ENCODE measurements around the gene TUBB4B.
"Not testable (repeated sequence)": the region's sequence is repeated elsewhere in the genome, so short reads cannot be mapped to it uniquely, and the experiment has no call there.

The TUBB4B gene

GRCh38 chr9:137253717-137254623 is 12.9 kb downstream of the TUBB4B start:
- DNase-seq, result no peak

- DNase-seq, result peak; percentile 92
These were observed 13.7 kb downstream of the TUBB4B start, which contains the start of gene NELFB for GRCh38 chr9:137254624-137255447. NELFB (plus strand) TSS chr9:137255327.

DNA sequence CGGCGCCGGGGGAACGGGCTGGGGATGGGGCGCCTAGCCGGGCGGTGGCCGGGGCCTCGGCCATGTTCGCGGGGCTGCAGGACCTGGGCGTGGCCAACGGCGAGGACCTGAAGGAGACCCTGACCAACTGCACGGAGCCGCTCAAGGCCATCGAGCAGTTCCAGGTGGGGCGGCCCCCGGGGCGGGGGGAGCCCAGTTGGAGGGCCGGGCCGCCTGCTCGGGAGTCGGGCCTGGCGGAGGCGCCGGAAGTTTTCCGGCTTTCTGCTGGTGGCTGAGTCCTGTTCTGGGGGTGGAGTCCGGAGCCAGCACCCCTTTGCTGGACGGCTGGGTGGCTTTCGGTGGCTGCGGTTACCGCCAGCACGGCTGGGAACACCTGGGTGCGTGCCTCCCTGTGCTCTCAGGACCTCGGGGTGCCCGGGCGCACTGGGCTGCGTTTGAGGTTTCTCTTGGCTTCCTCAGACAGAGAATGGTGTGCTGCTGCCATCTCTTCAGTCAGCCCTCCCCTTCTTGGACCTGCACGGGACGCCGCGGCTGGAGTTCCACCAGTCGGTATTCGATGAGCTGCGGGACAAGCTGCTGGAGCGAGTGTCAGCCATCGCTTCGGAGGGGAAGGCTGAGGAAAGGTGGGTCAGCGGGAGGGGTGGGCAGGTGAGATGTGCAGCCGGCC is 14.5 kb downstream of the TUBB4B start:
- peak; percentile 70 for DNase-seq

DNA sequence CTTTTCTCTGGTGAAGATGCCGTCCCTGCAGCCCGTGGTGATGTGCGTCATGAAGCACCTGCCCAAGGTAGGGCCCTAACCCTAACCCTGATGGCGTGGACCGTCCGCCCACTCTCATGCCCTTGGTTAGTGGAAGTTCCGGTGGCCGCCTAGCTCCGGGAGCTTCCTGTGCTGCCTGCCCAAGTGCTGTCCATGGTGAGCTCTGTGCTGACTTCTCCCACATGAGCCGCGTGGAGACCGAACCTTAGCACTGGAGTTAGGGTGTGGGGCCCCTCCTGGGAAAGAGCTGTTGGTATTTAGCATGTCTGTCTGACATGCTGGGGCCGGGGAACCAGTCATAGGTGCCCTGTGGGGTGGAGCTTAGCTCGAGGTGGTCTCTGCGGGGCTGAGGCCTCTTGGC is 15.3 kb downstream of the TUBB4B start:
- no peak for DNase-seq

GRCh38 chr9:137256856-137257255 is 15.8 kb downstream of the TUBB4B start:
- no peak for DNase-seq

DNA sequence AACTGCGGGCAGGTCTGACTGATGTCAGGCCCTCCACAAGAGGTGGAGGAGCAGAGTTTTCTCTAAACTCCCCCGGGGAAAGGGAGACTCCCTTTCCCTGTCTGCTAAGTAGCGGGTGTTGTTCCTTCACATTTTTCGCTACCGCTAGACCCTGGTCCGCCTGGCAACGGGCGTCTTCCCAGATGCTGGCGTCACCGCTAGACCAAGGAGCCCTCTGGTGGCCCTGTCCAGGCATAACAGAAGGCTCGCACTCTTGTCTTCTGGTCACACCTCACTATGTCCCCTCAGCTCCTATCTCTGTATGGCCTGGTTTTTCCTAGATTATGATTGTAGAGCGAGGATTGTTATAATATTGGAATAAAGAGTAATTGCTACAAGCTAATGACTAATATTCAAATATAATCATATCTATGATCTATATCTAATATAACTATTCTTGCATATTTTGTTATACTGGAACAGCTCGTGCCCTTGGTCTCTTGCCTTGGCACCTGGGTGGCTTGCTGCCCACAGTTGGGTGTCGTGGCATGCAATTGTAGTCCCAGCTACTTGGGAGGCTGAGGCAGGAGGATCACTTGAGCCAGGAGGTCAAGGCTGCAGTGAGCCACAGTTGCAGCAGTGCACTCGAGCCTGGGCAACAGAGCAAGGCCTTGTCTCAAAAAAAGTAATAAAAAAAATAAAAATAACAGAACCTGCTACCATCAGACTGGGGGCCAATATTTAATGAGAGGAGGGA is 21.3 kb downstream of the TUBB4B start:
- DNase-seq, result not testable (repeated sequence)

- DNase-seq, result no peak
These were observed 21.8 kb downstream of the TUBB4B start for GRCh38 chr9:137262909-137263285.

DNA sequence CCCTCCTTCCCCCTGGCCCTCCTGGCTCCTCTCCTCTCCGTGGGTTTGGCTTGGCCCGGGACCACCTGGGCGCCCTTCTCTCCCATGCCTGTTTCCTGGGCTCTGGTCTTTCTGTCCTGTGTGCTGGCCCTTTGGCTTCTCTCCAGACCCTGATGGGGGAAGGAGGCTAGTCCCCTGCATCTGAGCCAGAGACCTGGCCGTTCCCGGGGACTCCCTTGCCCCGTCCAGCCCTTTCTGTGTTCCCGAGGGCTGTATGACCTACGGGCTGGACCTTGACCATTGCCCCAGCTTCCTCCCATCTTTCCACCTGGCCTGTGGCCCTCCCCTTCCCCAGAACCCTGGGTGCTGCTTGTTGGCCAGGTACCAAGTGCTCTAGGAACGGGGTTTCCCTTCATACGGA is 22.4 kb downstream of the TUBB4B start:
- no peak for DNase-seq

GRCh38 chr9:137264067-137264466 is 23.0 kb downstream of the TUBB4B start:
- DNase-seq, result no peak

DNA sequence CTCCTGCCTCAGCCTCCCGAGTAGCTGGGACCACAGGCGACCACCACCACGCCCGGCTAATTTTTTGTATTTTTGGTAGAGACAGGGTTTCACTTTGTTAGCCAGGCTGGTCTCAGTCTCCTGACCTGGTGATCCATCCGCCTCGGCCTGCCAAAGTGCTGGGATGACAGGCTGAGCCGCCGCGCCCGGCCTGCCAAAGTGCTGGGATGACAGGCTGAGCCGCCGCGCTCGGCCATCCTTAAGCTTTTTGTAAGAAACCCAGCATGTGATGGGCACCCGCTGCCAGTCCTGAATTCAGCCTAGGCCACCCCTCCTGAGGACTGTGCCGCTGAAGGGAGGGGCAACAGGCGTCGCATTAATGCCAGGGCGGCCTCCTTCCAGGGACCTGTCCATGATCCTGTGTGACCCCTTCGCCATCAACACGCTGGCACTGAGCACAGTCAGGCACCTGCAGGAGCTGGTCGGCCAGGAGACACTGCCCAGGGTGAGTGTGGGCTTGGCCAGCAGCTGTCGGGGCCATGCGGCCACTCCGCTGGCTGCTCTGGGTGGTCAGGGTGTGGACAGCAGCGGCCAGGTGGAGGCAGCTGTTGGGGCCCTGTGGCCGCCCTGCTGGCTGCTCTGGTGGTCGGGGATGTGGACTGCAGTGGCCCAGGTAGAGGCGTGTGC is 24.5 kb downstream of the TUBB4B start:
- DNase-seq, result no peak

- no peak for DNase-seq
These were observed 25.1 kb downstream of the TUBB4B start for GRCh38 chr9:137266162-137266527.

GRCh38 chr9:137266585-137267453 is 25.7 kb downstream of the TUBB4B start:
- no peak for DNase-seq

DNA sequence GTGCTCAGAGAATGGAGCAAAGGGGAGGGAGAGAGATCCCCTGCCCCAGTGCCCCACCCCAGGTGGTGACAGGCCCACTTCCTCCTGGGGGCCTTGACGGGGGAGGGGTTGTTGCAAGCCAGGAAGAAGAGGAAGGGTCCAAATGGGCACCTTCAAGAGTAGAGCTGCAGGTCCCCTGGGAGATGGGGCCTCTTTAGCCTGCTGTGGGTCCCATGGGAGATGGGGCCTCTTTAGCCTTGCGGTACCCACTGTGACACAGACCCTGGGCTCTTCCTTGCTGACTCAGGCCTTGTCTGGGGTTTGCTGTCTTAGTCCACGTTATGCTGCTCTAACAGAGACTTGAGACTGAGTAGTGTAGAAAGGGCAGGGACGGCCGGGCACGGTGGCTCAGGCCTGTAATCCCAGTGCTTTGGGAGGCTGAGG is 26.9 kb downstream of the TUBB4B start:
- DNase-seq, result no peak

DNA sequence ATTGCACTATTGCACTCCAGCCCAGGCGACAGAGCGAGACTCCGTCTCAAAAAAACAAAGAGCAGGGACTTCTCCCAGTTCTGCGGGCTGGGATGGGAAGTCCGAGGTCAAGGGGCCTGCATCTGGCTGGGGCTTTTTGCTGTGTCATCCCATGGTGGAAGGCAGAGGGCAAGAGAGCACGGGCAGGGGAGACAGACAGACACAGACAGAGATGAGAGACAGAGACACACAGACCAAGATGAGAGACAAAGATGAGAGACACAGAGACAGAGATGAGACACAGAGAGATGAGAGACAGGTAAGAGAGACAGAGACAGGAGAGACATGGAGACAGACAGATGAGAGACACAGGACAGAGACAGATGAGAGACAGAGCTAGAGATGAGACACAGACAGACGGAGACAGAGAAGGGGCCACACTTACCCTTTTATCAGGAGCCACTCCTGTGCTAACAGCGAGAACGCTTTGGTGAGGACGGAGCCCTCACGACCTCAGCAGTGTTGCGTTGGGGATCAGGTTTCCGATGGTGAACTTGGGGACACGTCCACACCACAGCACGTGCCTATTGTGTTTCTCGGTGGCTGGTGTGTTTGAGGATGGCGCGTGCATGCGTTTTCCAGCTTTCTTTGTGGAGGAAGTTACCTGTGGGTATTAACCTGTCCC is 27.6 kb downstream of the TUBB4B start:
- no peak for DNase-seq

DNA sequence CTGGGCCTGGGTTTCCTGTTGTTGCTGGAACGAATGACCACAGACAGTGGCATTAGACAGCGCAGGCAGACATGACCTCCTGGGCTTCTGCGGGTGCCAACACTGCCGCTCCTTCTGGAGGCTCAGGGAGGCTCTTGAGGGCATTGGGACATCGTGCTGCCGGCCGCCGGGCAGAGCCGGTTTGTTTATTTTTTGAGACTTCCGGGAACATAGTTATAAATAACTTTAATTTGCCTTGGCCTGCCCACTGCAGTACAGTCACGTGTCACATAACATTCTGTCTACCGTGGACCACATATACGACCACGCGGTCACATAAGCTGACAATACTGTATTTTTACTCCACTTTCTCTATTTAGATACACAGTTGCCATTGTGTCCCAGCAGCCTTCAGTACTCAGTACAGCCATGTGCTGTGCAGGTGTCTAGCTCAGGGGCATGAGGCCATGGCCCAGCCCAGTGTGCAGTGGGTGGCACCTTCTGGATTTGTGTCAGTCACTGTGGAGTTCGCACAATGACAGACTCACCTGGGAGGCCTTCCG is 28.2 kb downstream of the TUBB4B start:
- no peak for DNase-seq

GRCh38 chr9:137270929-137271695 is 30.0 kb downstream of the TUBB4B start:
- DNase-seq, result no peak

DNA sequence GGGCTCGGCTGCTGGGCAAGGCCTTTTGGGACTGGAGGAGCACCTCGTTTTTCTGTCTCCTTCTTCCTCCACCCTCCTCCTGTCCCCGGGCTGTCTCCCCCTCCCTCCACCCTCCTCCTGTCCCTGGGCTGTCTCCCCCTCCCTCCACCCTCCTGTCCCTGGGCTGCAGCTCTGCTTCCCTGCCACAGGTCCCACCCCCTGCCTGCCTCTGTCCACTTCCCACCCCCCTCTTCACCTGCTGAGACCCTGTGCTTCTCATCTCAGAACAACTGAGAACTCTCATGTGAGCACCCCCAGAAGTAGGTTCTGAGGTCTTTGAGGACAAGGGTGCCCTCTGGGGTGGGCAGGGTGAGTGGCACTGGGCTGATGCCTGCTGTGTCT is 30.6 kb downstream of the TUBB4B start:
- no peak for DNase-seq

DNA sequence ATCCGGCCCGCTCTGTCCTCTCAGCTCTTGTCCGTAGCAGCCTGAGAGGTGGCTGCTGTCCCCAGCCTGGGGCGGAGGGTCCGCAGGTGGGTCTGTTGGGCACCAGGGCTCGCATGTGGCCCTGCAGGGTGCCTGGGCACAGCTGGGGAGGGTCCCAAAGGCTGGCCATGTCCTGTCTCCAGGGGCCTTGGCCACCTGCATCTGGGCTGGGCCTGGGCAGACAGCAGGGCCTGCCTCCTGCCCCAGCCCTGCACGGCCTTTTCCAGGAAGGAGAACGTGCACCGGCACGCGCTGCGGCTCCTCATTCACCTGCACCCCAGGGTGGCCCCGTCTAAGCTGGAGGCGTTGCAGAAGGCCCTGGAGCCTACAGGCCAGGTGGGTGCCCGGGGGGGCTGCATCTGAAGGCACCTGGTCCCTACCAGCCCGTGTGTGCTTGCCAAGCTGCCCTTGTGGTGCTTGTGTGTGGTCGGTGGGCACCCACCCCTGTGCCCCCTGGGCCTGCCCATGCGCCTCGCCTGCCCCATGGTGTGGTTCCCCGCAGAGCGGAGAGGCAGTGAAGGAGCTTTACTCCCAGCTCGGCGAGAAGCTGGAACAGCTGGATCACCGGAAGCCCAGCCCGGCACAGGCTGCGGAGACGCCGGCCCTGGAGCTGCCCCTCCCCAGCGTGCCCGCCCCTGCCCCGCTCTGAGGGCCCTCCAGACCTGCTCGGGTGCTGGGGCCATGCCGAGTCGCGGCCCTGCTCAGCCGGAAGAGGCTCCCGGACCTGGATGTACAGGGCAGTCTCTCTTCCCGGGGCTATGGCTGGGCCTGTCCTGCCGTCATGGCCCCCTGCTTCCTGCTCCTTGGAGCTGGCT is 31.4 kb downstream of the TUBB4B start:
- DNase-seq, result peak; percentile 56

Data from NCI-H345 (cell line).